ENCODE data around the gene ASB1. TPM values are rescaled to one million over a fixed set of nuclear protein-coding genes. Genes with fewer than 3 reads are reported as not detected.

The ASB1 gene
- polyA plus RNA-seq, 1 experiment, result 29.8 TPM

- Histone ChIP-seq H3K9me3 (ENCODE audit: control insufficient read depth, insufficient read depth, low read length) (peaks cover 3% of the 10 kb centered on the region), H3K27me3 (ENCODE audit: control insufficient read depth, insufficient read depth, low read length) (no peaks in the 10 kb centered on the region), H3K27ac (ENCODE audit: low read depth, low read length) (no peak overlapping the region), H3K4me3 (ENCODE audit: low read depth, low read length) (no peak overlapping the region)
- TF ChIP-seq CTCF (IDR thresholded peaks at IDR 0.05; ENCODE audit: low read depth, low read length), result no peak
- POLR2A ChIA-PET, result no interaction called here
- CTCF ChIA-PET, result no interaction called here
- DNase-seq (ENCODE audit: low read depth, low spot score), result no peak
These were observed 5.6 kb upstream of the ASB1 start for GRCh38 chr2:238420878-238421694.

- Histone ChIP-seq H3K27ac (ENCODE audit: low read depth, low read length) (no peak overlapping the region), H3K4me3 (ENCODE audit: low read depth, low read length) (no peak overlapping the region), H3K27me3 (ENCODE audit: control insufficient read depth, insufficient read depth, low read length) (no peaks in the 10 kb centered on the region), H3K9me3 (ENCODE audit: control insufficient read depth, insufficient read depth, low read length) (no peaks in the 10 kb centered on the region; the same call in 1 of the 2 replicates)
- DNase-seq (ENCODE audit: low read depth, low spot score), result no peak
- POLR2A ChIA-PET, result no interaction called here
- no peak for TF ChIP-seq CTCF (IDR thresholded peaks at IDR 0.05; ENCODE audit: low read depth, low read length)
- CTCF ChIA-PET, result no interaction called here
These were observed 5.1 kb upstream of the ASB1 start for GRCh38 chr2:238421695-238422035.

- Histone ChIP-seq H3K4me3 (ENCODE audit: low read depth, low read length) (no peak overlapping the region), H3K27ac (ENCODE audit: low read depth, low read length) (no peak overlapping the region), H3K27me3 (ENCODE audit: control insufficient read depth, insufficient read depth, low read length) (no peaks in the 10 kb centered on the region), H3K9me3 (ENCODE audit: control insufficient read depth, insufficient read depth, low read length) (no peaks in the 10 kb centered on the region; the same call in 1 of the 2 replicates)
- POLR2A ChIA-PET, result no interaction called here
- no peak for TF ChIP-seq CTCF (IDR thresholded peaks at IDR 0.05; ENCODE audit: low read depth, low read length)
- CTCF ChIA-PET, result no interaction called here
- DNase-seq (ENCODE audit: low read depth, low spot score), result no peak
These were observed 4.4 kb upstream of the ASB1 start for GRCh38 chr2:238422285-238422684.

- H3K27ac ChIP-seq (ENCODE audit: low read depth, low read length), result no peak overlapping the region
- POLR2A ChIA-PET, result no interaction called here
- no peak for DNase-seq (ENCODE audit: low read depth, low spot score)
These were observed 3.8 kb upstream of the ASB1 start for GRCh38 chr2:238422940-238423339.

More at GRCh38 chr2:238422940-238423339, 3.8 kb upstream of the ASB1 start:
- Histone ChIP-seq H3K9me3 (ENCODE audit: control insufficient read depth, insufficient read depth, low read length) (no peaks in the 10 kb centered on the region; the same call in 1 of the 2 replicates), H3K27me3 (ENCODE audit: control insufficient read depth, insufficient read depth, low read length) (no peaks in the 10 kb centered on the region), H3K4me3 (ENCODE audit: low read depth, low read length) (no peak overlapping the region)
- no peak for TF ChIP-seq CTCF (IDR thresholded peaks at IDR 0.05; ENCODE audit: low read depth, low read length)
- CTCF ChIA-PET, result no interaction called here

Measured in AG04450 (cell line).